Mammary epithelial cell (primary cell): ENCODE measurements around the gene ARID1B.

ENCODE experiments used
- EZH2 ChIP-seq: IDR thresholded peaks from 2 replicates; pipeline ENCODE4 v1.6.1; 2012; ENCODE audit warnings: low read length, inconsistent platforms, borderline replicate concordance
- TF ChIP-seq, protein P1 (sequence below), 2 donors: IDR thresholded peaks in 1 of 2; conservative IDR thresholded peaks in 1 of 2; 2 replicates each; pipeline ENCODE4 v1.5.1; 2011 to 2012; ENCODE audit warnings: inconsistent platforms in 2 of 2, low read length in 2 of 2, mild to moderate bottlenecking in 2 of 2, control low read depth in 1 of 2, low read depth in 1 of 2; ENCODE audit not compliant: insufficient read depth in 1 of 2; ENCODE audit errors: extremely low read depth in 1 of 2

DNA sequence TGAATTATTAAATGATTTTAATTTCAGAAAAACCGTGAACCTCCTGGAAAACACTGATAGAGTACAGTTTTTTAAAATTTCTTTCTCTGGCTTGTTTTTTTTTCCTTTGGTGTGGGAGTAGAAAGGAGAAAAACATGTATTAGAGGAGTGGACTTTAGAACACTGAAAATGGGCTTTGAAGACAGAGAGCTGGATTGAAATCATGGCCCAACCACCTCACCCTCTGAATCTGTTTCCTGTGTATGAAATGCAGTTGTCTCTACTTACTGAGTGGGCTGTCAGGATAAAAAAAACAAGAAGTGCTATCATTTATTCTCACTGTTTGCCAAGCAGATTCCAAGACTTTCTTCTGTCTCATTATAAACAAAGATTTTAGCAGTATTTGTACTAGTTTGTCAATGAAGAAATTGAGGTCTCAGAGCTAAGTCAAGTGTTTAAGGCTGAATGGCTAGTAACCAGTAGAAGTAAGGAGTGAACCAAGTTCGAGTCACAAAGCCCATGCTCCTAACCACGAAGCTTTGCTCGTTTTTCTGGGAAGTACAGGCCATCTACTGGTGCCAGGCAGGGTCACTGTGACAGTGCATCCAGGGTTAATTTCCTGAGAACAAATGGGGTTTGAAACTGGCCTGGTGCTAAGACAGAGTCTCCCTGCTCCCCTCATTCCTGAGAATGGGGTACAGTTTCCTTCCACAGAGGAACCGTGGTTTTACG, 289.8 kb downstream of the ARID1B start:
- TF ChIP-seq, protein P1, sequence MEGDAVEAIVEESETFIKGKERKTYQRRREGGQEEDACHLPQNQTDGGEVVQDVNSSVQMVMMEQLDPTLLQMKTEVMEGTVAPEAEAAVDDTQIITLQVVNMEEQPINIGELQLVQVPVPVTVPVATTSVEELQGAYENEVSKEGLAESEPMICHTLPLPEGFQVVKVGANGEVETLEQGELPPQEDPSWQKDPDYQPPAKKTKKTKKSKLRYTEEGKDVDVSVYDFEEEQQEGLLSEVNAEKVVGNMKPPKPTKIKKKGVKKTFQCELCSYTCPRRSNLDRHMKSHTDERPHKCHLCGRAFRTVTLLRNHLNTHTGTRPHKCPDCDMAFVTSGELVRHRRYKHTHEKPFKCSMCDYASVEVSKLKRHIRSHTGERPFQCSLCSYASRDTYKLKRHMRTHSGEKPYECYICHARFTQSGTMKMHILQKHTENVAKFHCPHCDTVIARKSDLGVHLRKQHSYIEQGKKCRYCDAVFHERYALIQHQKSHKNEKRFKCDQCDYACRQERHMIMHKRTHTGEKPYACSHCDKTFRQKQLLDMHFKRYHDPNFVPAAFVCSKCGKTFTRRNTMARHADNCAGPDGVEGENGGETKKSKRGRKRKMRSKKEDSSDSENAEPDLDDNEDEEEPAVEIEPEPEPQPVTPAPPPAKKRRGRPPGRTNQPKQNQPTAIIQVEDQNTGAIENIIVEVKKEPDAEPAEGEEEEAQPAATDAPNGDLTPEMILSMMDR (conservative IDR thresholded peaks at IDR 0.05 in 1 of 2, IDR thresholded peaks at IDR 0.05 in 1 of 2; ENCODE audit: extremely low read depth in 1 of 2, insufficient read depth in 1 of 2, low read depth in 1 of 2, low read length in 2 of 2) = no peak
- no peak for TF ChIP-seq EZH2
